Activated effector memory CD4-positive, alpha-beta T cell treated with anti-CD3 and anti-CD28 coated beads, Interleukin-2, amount 50 U/mL, for 16 hours (primary cell): ENCODE measurements around the gene NPTXR.

Source experiments
- DNase-seq: peaks from one replicate; pipeline ENCODE4 v3.0.0-alpha.2; 2020

NPTXR gene

GRCh38 chr22:38793317-38793716 is 50.5 kb downstream of the NPTXR start:
- DNase-seq = no peak

GRCh38 chr22:38792833-38793232 is 51.0 kb downstream of the NPTXR start:
- DNase-seq = no peak

- no peak for DNase-seq
Measured at GRCh38 chr22:38789606-38790005, 54.2 kb downstream of the NPTXR start.

GRCh38 chr22:38788846-38789245 is 55.0 kb downstream of the NPTXR start:
- no peak for DNase-seq

- no peak for DNase-seq
Measured at GRCh38 chr22:38788021-38788816, 55.6 kb downstream of the NPTXR start.

GRCh38 chr22:38786631-38787030 is 57.2 kb downstream of the NPTXR start:
- DNase-seq = no peak

GRCh38 chr22:38784856-38785255 is 59.0 kb downstream of the NPTXR start:
- DNase-seq = no peak

- no peak for DNase-seq
Measured at GRCh38 chr22:38784035-38784434, 59.8 kb downstream of the NPTXR start.

- no peak for DNase-seq
Measured at GRCh38 chr22:38783095-38783615, 60.7 kb downstream of the NPTXR start.

- DNase-seq = no peak
Measured at GRCh38 chr22:38782402-38783094, 61.3 kb downstream of the NPTXR start.

GRCh38 chr22:38781033-38781432 is 62.8 kb downstream of the NPTXR start:
- no peak for DNase-seq

- DNase-seq = no peak
Measured at GRCh38 chr22:38777087-38777671, 66.6 kb downstream of the NPTXR start.

- no peak for DNase-seq
Measured at GRCh38 chr22:38776086-38776485, 67.7 kb downstream of the NPTXR start.

- DNase-seq = no peak
Measured at GRCh38 chr22:38775656-38776055, 68.2 kb downstream of the NPTXR start.

GRCh38 chr22:38774496-38775166 is 69.2 kb downstream of the NPTXR start:
- DNase-seq = no peak

GRCh38 chr22:38773363-38773946 is 70.4 kb downstream of the NPTXR start:
- no peak for DNase-seq

GRCh38 chr22:38772623-38772873 is 71.3 kb downstream of the NPTXR start:
- DNase-seq = no peak

GRCh38 chr22:38770257-38770949 is 73.4 kb downstream of the NPTXR start:
- no peak for DNase-seq
